SK-N-SH treated with all-trans-retinoic acid at 6 μM for 48 hours (cell line): ENCODE data around the gene CIDEC.

Source experiments
- ATAC-seq: fragments of 200-7000 bp; cut with Tn5 transposase; 3 replicates; pipeline ENCODE4 v1.9.1; 2020; ENCODE audit warnings: mild to moderate bottlenecking, moderate library complexity
- ARNTL ChIP-seq: fragments of 450-650 bp; formaldehyde crosslinking; IDR thresholded peaks from 2 replicates; pipeline ENCODE4 v1.5.0; 2020; ENCODE audit warnings: low read depth, mild to moderate bottlenecking, moderate library complexity, borderline replicate concordance
- BACH2 ChIP-seq: fragments of 250-450 bp; sonication (Bioruptor Pico); IDR thresholded peaks from 2 replicates; pipeline ENCODE4 v1.9.0; 2021; ENCODE audit warnings: mild to moderate bottlenecking, borderline replicate concordance
- CSDC2 ChIP-seq: fragments of 250-450 bp; sonication (Bioruptor Pico); IDR thresholded peaks from 2 replicates; pipeline ENCODE4 v1.5.0; 2020; ENCODE audit warnings: mild to moderate bottlenecking, moderate library complexity
- ESRRG ChIP-seq: fragments of 250-450 bp; sonication (Bioruptor Pico); IDR thresholded peaks from 2 replicates; pipeline ENCODE4 v1.6.1; 2021; ENCODE audit warnings: mild to moderate bottlenecking
- GLIS3 ChIP-seq: fragments of 250-450 bp; sonication (Bioruptor Pico); IDR thresholded peaks from 2 replicates; pipeline ENCODE4 v1.5.0; 2020; ENCODE audit warnings: mild to moderate bottlenecking, moderate library complexity
- ISL1 ChIP-seq: fragments of 250-450 bp; sonication (Bioruptor Pico); IDR thresholded peaks from 2 replicates; pipeline ENCODE4 v2.1.2; 2022; ENCODE audit warnings: mild to moderate bottlenecking, moderate library complexity
- OSR1 ChIP-seq: fragments of 250-450 bp; sonication (Bioruptor Pico); IDR thresholded peaks from 2 replicates; pipeline ENCODE4 v1.8.0; 2022; ENCODE audit warnings: moderate library complexity, mild to moderate bottlenecking, inconsistent platforms
- PATZ1 ChIP-seq: fragments of 250-450 bp; sonication (Bioruptor Pico); IDR thresholded peaks from 2 replicates; pipeline ENCODE4 v1.8.0; 2020; ENCODE audit warnings: mild to moderate bottlenecking, moderate library complexity, borderline replicate concordance
- PPARA ChIP-seq: fragments of 250-450 bp; sonication (Bioruptor Pico); IDR thresholded peaks from 2 replicates; pipeline ENCODE4 v1.5.0; 2020; ENCODE audit warnings: mild to moderate bottlenecking, borderline replicate concordance
- RARB ChIP-seq: fragments of 250-450 bp; sonication (Bioruptor Pico); IDR thresholded peaks from 2 replicates; pipeline ENCODE4 v1.8.0; 2021; ENCODE audit warnings: mild to moderate bottlenecking, moderate library complexity
- SNAI2 ChIP-seq: fragments of 250-450 bp; sonication (Bioruptor Pico); IDR thresholded peaks from 2 replicates; pipeline ENCODE4 v1.5.0; 2020; ENCODE audit warnings: mild to moderate bottlenecking, moderate library complexity
- TCF4 ChIP-seq: fragments of 250-450 bp; sonication (Bioruptor Pico); IDR thresholded peaks from 2 replicates; pipeline ENCODE4 v1.8.0; 2021; ENCODE audit warnings: mild to moderate bottlenecking, moderate library complexity, borderline replicate concordance
- TOX ChIP-seq: fragments of 250-450 bp; sonication (Bioruptor Pico); IDR thresholded peaks from 2 replicates; pipeline ENCODE4 v1.8.0; 2021; ENCODE audit warnings: mild to moderate bottlenecking, moderate library complexity, borderline replicate concordance
- ZC3H10 ChIP-seq: fragments of 250-450 bp; sonication (Bioruptor Pico); IDR thresholded peaks from 2 replicates; pipeline ENCODE4 v1.5.1; 2021; ENCODE audit warnings: mild to moderate bottlenecking, moderate library complexity
- ZFP3 ChIP-seq: fragments of 250-450 bp; sonication (Bioruptor Pico); IDR thresholded peaks from 2 replicates; pipeline ENCODE4 v1.5.0; 2020; ENCODE audit warnings: mild to moderate bottlenecking, moderate library complexity
- ZFP30 ChIP-seq: fragments of 450-650 bp; formaldehyde crosslinking; IDR thresholded peaks from 2 replicates; pipeline ENCODE4 v1.5.0; 2022; ENCODE audit warnings: mild to moderate bottlenecking, moderate library complexity
- ZNF565 ChIP-seq: fragments of 450-650 bp; formaldehyde crosslinking; conservative IDR thresholded peaks from 2 replicates; pipeline ENCODE4 v1.5.0; 2020; ENCODE audit warnings: low read depth, mild to moderate bottlenecking, moderate library complexity
- ZNF70 ChIP-seq: fragments of 450-650 bp; formaldehyde crosslinking; IDR thresholded peaks from 2 replicates; pipeline ENCODE4 v1.5.0; 2020; ENCODE audit warnings: mild to moderate bottlenecking, moderate library complexity
- ZNF8 ChIP-seq: fragments of 450-650 bp; formaldehyde crosslinking; IDR thresholded peaks from 2 replicates; pipeline ENCODE4 v1.5.0; 2020; ENCODE audit warnings: mild to moderate bottlenecking, moderate library complexity
- TF ChIP-seq, protein P1 (sequence below): fragments of 250-450 bp; sonication (Bioruptor Pico); IDR thresholded peaks from 2 replicates; pipeline ENCODE4 v1.5.1; 2021; ENCODE audit warnings: mild to moderate bottlenecking, moderate library complexity
- TF ChIP-seq, protein P2 (sequence below): fragments of 250-450 bp; sonication (Bioruptor Pico); IDR thresholded peaks from 2 replicates; pipeline ENCODE4 v1.5.0; 2020; ENCODE audit warnings: mild to moderate bottlenecking, moderate library complexity
- TF ChIP-seq, protein P3 (sequence below): fragments of 250-450 bp; sonication (Bioruptor Pico); IDR thresholded peaks from 2 replicates; pipeline ENCODE4 v1.8.0; 2021; ENCODE audit warnings: low read depth, mild to moderate bottlenecking, moderate library complexity, borderline replicate concordance
- TF ChIP-seq, protein P4 (sequence below): fragments of 250-450 bp; sonication (Bioruptor Pico); IDR thresholded peaks from 2 replicates; pipeline ENCODE4 v1.5.1; 2020; ENCODE audit warnings: low read depth, mild to moderate bottlenecking, moderate library complexity

CIDEC gene, protein sequence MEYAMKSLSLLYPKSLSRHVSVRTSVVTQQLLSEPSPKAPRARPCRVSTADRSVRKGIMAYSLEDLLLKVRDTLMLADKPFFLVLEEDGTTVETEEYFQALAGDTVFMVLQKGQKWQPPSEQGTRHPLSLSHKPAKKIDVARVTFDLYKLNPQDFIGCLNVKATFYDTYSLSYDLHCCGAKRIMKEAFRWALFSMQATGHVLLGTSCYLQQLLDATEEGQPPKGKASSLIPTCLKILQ

DNA sequence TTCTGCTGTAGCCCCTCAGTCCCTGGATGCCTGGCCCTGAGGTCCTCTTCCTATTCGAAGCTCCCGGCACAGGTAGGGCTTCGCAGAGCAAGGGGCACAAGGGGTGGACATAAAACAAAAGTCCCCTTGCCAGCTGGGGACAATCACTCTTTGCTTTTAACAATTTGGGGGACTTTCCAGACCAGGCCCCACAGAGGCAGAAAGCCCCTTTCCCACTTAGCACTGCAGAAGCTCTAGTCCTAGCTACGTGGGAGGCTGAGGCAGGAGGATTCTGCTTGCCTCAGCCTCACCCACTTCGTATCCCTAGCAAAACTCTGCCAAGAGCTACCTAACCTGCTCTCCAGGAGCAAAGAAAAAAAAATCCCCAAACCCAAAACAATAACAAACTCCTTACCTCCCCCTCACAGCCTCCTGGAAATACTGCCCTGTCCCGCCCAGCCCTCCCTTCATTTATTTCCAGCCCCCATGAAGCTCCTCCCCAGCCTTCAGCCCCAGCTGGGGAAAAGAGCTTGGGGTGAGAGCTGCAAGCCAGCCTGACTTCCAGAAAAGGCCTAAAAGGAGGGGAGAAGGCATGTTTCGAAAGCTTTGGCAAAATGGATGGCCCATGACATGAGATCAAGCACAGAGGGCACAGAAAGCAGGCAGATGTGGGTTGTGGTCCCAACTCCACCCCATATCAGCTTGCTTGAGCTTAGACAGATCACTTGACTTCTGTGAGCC lies at the start of gene CIDEC:
CIDEC (minus strand) TSS at position 424 of the 720 bp plus-strand sequence. CDS start 1,767 bp downstream, outside the sequence.
- no peak for TF ChIP-seq ZFP30 (CRISPR knock-in tag)
- no peak for TF ChIP-seq SNAI2 (CRISPR knock-in tag)
- no peak for TF ChIP-seq RARB (CRISPR knock-in tag)
- no peak for TF ChIP-seq PPARA (CRISPR knock-in tag)
- TF ChIP-seq, protein P1, sequence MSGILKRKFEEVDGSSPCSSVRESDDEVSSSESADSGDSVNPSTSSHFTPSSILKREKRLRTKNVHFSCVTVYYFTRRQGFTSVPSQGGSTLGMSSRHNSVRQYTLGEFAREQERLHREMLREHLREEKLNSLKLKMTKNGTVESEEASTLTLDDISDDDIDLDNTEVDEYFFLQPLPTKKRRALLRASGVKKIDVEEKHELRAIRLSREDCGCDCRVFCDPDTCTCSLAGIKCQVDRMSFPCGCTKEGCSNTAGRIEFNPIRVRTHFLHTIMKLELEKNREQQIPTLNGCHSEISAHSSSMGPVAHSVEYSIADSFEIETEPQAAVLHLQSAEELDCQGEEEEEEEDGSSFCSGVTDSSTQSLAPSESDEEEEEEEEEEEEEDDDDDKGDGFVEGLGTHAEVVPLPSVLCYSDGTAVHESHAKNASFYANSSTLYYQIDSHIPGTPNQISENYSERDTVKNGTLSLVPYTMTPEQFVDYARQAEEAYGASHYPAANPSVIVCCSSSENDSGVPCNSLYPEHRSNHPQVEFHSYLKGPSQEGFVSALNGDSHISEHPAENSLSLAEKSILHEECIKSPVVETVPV (CRISPR knock-in tag): no peak
- TF ChIP-seq GLIS3: no peak
- TF ChIP-seq TOX (CRISPR knock-in tag): no peak
- no peak for TF ChIP-seq PATZ1
- no peak for ATAC-seq

GRCh38 chr3:9928158-9928557 lies 48.1 kb upstream of the CIDEC start:
- TF ChIP-seq ZNF8 (CRISPR knock-in tag) (no peak), ZNF565 (no peak), ZNF70 (CRISPR knock-in tag) (no peak), ZC3H10 (CRISPR knock-in tag) (no peak), ARNTL (CRISPR knock-in tag) (no peak), CSDC2 (no peak), ZFP30 (CRISPR knock-in tag) (no peak), ISL1 (CRISPR knock-in tag) (no peak), SNAI2 (CRISPR knock-in tag) (no peak)

DNA sequence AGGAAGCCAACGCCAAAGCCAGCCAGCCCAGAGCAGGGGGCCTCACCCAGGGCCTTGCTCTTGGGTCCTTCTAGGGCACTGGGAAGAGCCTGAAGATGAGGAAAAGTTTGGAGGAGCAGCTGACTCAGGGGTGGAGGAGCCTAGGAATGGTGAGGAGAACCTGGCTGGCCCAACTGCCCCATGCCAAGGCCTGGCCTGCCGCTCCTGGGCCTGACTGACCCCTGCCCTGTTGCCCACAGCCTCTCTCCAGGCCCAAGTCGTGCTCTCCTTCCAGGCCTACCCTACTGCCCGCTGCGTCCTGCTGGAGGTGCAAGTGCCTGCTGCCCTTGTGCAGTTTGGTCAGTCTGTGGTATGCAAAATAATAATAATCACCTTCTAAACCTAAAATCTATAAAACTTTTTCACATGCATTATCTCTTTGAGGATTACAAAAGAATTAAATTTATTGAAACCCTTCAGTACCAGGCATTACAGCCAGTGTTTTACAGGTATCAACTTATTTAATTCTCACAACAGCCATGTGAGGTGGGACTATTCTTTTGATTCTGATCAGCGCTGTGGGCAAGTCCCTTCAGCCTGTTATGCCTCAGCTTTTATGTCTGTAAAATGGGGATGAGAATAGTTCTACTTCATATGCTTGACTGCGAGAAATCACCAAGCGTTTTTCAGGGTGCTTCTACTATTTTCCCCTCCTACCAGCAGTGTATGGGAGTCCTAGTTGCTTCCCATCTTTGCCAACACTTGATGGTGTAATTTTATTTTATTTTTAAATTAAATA lies 38.4 kb upstream of the CIDEC start:
- no peak for ATAC-seq
- TF ChIP-seq BACH2 (CRISPR knock-in tag) (no peak), ZNF565 (no peak), GLIS3 (no peak), ZNF8 (CRISPR knock-in tag) (no peak), OSR1 (CRISPR knock-in tag) (no peak), ZNF70 (CRISPR knock-in tag) (no peak), TCF4 (no peak), ESRRG (CRISPR knock-in tag) (no peak), RARB (CRISPR knock-in tag) (no peak), ZFP3 (no peak), TOX (CRISPR knock-in tag) (no peak), SNAI2 (CRISPR knock-in tag) (no peak), ARNTL (CRISPR knock-in tag) (no peak), ZC3H10 (CRISPR knock-in tag) (no peak)
- TF ChIP-seq, protein P2, sequence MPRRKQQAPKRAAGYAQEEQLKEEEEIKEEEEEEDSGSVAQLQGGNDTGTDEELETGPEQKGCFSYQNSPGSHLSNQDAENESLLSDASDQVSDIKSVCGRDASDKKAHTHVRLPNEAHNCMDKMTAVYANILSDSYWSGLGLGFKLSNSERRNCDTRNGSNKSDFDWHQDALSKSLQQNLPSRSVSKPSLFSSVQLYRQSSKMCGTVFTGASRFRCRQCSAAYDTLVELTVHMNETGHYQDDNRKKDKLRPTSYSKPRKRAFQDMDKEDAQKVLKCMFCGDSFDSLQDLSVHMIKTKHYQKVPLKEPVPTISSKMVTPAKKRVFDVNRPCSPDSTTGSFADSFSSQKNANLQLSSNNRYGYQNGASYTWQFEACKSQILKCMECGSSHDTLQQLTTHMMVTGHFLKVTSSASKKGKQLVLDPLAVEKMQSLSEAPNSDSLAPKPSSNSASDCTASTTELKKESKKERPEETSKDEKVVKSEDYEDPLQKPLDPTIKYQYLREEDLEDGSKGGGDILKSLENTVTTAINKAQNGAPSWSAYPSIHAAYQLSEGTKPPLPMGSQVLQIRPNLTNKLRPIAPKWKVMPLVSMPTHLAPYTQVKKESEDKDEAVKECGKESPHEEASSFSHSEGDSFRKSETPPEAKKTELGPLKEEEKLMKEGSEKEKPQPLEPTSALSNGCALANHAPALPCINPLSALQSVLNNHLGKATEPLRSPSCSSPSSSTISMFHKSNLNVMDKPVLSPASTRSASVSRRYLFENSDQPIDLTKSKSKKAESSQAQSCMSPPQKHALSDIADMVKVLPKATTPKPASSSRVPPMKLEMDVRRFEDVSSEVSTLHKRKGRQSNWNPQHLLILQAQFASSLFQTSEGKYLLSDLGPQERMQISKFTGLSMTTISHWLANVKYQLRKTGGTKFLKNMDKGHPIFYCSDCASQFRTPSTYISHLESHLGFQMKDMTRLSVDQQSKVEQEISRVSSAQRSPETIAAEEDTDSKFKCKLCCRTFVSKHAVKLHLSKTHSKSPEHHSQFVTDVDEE: no peak
- TF ChIP-seq, protein P3, sequence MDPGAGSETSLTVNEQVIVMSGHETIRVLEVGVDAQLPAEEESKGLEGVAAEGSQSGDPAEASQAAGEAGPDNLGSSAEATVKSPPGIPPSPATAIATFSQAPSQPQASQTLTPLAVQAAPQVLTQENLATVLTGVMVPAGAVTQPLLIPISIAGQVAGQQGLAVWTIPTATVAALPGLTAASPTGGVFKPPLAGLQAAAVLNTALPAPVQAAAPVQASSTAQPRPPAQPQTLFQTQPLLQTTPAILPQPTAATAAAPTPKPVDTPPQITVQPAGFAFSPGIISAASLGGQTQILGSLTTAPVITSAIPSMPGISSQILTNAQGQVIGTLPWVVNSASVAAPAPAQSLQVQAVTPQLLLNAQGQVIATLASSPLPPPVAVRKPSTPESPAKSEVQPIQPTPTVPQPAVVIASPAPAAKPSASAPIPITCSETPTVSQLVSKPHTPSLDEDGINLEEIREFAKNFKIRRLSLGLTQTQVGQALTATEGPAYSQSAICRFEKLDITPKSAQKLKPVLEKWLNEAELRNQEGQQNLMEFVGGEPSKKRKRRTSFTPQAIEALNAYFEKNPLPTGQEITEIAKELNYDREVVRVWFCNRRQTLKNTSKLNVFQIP: no peak
- TF ChIP-seq, protein P1 (CRISPR knock-in tag): no peak
- TF ChIP-seq, protein P4, sequence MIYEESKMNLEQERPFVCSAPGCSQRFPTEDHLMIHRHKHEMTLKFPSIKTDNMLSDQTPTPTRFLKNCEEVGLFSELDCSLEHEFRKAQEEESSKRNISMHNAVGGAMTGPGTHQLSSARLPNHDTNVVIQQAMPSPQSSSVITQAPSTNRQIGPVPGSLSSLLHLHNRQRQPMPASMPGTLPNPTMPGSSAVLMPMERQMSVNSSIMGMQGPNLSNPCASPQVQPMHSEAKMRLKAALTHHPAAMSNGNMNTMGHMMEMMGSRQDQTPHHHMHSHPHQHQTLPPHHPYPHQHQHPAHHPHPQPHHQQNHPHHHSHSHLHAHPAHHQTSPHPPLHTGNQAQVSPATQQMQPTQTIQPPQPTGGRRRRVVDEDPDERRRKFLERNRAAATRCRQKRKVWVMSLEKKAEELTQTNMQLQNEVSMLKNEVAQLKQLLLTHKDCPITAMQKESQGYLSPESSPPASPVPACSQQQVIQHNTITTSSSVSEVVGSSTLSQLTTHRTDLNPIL (CRISPR knock-in tag): no peak

More at GRCh38 chr3:9928158-9928557, 48.1 kb upstream of the CIDEC start:
- no peak for ATAC-seq
